Inflammatory macrophage treated with lipopolysaccharide for 1 hour (primary cell): ENCODE data around the gene PRSS38.

Experiments used
- DNase-seq, 2 donors: peaks; one replicate each; pipeline ENCODE4 v3.0.0-alpha.2; 2020 to 2022

Gene PRSS38

GRCh38 chr1:227815468-227816409, at the start of gene PRSS38:
PRSS38 (plus strand) TSS chr1:227815675; CDS start chr1:227815717, 42 bp downstream.
- DNase-seq = no peak

- peak in 1 of 2 donors; percentile 19 for DNase-seq
Observed at GRCh38 chr1:227766015-227766634, 49.4 kb upstream of the PRSS38 start.

GRCh38 chr1:227766653-227767277, 48.7 kb upstream of the PRSS38 start:
- DNase-seq = peak in 1 of 2 donors; percentile 10

GRCh38 chr1:227767401-227768124, 47.9 kb upstream of the PRSS38 start:
- no peak for DNase-seq

- no peak for DNase-seq
Observed at GRCh38 chr1:227768125-227768439, 47.4 kb upstream of the PRSS38 start.

GRCh38 chr1:227768640-227769039, 46.8 kb upstream of the PRSS38 start:
- no peak for DNase-seq

GRCh38 chr1:227769047-227769935, 46.2 kb upstream of the PRSS38 start:
- DNase-seq = no peak

- DNase-seq = no peak
Observed at GRCh38 chr1:227769936-227770494, 45.5 kb upstream of the PRSS38 start.

GRCh38 chr1:227770812-227771211, 44.7 kb upstream of the PRSS38 start:
- DNase-seq = no peak

GRCh38 chr1:227771326-227771725, 44.1 kb upstream of the PRSS38 start:
- DNase-seq = no peak

GRCh38 chr1:227771771-227772170, 43.7 kb upstream of the PRSS38 start:
- no peak for DNase-seq

GRCh38 chr1:227773558-227773957, 41.9 kb upstream of the PRSS38 start:
- DNase-seq = no peak

GRCh38 chr1:227774051-227774731, 41.3 kb upstream of the PRSS38 start:
- no peak for DNase-seq

GRCh38 chr1:227774821-227775661, 40.4 kb upstream of the PRSS38 start:
- no peak for DNase-seq

- no peak for DNase-seq
Observed at GRCh38 chr1:227775841-227776240, 39.6 kb upstream of the PRSS38 start.

GRCh38 chr1:227776331-227776771, 39.1 kb upstream of the PRSS38 start:
- DNase-seq = no peak

GRCh38 chr1:227777156-227777555, 38.3 kb upstream of the PRSS38 start:
- DNase-seq = no peak

- no peak for DNase-seq
Observed at GRCh38 chr1:227777646-227778045, 37.8 kb upstream of the PRSS38 start.

GRCh38 chr1:227778401-227778947, 37.0 kb upstream of the PRSS38 start:
- no peak for DNase-seq

GRCh38 chr1:227779021-227779441, 36.4 kb upstream of the PRSS38 start:
- DNase-seq = no peak
